Measurements from ENCODE around the gene ARV1.
"Not testable (repeated sequence)": the region's sequence is repeated elsewhere in the genome, so short reads cannot be mapped to it uniquely, and the experiment has no call there.

ARV1 gene

DNA sequence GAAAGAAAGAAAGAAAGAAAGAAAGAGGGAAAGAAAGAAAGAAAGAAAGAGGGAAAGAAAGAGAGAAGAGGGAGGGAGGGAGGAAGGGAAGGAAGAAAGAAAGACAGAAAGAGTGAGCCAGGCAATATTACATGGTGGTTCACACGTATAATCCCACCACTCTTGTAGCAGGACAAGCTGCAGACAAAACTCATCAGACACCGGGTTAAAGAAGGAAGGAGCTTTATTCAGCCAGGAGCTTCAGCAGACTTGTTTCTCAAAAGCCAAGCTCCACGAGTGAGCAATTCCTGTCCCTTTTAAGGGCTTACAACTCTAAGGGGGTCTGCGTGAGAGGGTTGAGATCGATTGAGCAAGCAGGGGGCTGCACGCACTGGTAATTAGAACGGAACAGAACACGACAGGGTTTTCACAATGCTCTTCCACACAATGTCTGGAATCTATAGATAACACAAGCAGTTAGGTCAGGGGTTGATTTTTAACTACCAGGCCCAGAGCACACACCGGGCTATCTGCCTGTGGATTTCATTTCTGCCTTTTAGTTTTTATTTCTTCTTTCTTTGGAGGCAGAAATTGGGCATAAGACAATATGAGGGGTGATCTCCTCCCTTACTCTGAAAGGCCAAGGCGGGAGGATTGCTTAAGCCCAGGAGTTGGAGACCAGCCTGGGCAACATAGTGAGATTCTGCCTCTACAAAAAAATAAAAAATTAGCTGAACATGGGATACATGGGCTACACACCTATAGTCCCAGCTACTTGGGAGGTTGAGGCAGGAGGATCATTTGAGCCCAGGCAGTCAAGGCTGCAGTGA lies 67.2 kb downstream of the ARV1 start:
- DNase-seq, result not testable (repeated sequence)

DNA sequence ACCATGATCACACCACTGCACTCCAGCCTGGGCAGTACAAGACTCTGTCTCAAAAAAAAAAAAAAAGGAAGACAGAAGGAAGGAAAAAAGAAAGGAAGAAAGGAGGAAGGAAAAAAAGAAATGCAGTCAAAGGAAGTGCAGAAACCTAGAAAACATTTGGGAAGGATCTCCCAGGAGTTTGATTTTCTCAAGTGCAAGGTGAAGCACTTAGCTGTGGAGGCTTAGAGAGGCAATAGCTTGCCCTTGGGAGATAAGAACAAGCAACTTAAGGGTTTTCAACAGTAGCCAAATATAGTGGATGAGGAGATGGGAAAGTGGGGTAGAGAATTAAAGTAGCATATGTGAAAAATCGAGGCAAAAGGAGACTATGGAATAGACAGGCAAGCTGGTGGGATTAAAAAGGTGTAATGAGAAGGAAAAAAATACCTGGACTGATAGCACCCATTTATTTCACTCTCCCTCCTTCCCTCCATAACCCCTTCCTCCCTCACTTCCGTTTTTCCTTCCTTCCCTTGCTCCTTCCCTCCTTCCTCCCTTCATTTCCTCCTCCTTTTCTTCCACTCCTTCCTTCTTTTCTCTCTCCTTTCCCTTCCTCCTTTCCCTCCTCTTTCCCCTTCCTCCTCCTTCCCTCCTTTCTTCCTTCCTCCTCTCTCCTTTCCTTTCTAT lies 68.0 kb downstream of the ARV1 start:
- no peak for DNase-seq

DNA sequence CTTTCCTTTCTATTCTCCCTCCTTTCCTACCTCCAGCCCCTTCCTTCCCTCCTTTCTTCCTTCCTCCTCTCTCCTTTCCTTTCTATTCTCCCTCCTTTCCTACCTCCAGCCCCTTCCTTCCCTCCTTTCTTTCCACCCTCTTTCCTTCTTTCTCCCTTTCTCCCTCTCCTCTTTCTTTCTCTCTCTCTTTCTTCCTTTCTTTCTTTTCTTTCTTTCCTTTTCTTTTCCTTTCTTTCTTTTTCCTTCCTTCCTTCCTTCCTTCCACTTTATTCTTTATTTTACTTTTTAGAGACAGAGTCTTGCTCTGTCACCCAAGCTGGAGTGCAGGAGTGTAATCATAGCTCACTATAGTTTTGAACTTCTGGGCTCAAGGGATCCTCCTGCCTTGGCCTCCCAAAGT lies 68.6 kb downstream of the ARV1 start:
- not testable (repeated sequence) for DNase-seq

DNA sequence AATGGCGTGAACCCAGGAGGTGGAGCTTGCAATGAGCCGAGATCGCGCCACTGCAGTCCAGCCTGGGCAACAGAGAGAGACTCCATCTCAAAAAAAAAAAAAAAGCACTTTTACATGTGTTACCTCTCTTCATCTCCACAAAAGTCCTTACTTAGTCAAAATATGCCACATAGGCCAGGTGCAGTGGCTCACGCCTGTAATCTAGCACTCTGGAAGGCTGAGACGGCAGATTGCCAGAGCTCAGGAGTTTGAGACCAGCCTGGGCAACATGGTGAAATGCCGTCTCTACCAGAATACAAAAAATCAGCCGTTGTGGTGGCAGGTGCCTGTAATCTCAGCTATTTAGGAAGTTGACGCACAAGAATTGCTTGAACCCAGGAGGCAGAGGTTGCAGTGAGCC lies 69.5 kb downstream of the ARV1 start:
- not testable (repeated sequence) for DNase-seq

DNA sequence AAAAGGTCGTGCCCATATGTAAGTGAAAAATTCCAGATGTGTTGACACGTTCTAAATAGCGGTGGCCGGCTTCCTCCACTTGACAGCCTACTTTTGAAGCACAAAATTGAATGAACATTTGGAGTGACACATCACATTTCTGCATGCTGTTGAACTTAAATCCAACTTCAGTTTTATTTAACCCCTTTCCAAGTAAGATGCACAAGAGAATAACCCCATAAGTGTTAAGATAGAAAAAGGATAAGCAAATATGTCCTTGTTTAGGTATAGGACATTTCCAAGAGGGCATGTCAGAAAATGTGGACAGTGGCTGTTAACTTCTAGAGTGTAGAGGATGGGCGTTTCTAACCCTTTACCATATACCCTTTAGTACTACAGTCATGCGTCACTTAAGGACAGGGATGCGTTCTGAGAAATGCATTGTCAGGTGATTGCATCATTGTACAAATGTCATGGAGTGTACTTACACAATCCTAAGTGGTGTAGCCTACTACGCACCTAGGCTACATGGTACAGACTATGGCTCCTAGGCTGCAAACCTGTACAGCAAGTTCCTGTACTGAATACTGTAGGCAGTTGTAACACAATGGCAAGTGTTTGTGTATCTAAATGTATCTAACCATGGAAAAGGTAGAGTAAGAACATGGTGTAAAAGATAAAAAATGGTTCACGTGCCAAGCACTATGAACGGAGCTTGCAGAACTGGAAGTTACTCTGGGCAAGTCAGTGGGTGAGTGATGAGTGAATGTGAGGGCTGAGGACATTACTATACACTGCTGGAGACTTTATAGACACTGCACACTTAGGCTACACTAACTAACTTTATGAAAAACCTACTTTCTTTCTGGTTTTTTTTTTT lies 70.5 kb downstream of the ARV1 start:
- DNase-seq, result no peak
